Stimulated activated CD4-positive, alpha-beta T cell treated with anti-CD3 and anti-CD28 coated beads, Interleukin-2, amount 100 ng/mL, for 24 hours (primary cell): ENCODE measurements around the gene MXRA8.
A peak's percentile ranks its signal among the peaks of the same experiment; 100 is the strongest.
"Not testable (repeated sequence)": the region's sequence is repeated elsewhere in the genome, so short reads cannot be mapped to it uniquely, and the experiment has no call there.

Experiments used
- DNase-seq, 2 donors: peaks; one replicate each; pipeline ENCODE4 v3.0.0-alpha.2; 2020

The MXRA8 gene

GRCh38 chr1:1390675-1391074, 32.3 kb upstream of the MXRA8 start:
- DNase-seq = no peak

GRCh38 chr1:1388078-1388472, 29.7 kb upstream of the MXRA8 start:
- DNase-seq = no peak

GRCh38 chr1:1387098-1388077, 29.0 kb upstream of the MXRA8 start:
- no peak for DNase-seq

DNA sequence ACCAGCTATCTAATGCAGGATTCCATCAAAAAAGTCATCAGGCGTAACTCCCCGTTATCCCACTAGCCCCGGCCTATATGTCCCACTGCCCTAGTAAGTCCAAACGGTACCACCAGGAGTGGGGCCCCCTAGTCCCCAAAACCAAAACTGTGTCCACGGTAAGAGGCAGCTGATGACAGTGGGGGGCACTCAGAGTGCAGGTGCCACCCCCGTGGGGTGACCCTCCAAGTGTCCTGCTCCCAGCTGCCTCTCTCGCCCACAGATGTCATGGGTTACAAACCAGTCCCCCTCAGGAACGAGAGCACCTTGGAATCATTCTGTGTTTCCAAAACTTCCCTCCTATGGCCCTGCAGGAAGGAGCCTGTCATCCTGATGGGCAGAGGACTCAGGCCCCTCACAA, 27.6 kb upstream of the MXRA8 start:
- DNase-seq = no peak

DNA sequence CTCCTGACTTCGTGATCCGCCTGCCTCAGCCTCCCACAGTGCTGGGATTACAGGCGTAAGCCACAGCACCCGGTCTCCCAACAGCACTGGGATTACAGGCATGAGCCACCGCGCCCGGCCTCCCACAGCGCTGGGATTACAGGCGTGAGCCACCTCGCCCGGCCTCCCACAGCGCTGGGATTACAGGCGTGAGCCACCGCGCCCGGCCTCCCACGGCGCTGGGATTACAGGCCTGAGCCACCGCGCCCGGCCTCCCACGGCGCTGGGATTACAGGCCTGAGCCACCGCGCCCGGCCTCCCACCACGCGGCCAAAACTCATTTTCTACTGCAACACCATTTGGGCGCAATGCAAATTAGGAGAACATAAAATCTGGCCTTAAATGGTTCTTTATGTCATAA, 27.0 kb upstream of the MXRA8 start:
- DNase-seq = not testable (repeated sequence)

GRCh38 chr1:1381294-1381693, 22.9 kb upstream of the MXRA8 start:
- DNase-seq = no peak

- DNase-seq = no peak
These were observed 22.5 kb upstream of the MXRA8 start for GRCh38 chr1:1380860-1381259.

DNA sequence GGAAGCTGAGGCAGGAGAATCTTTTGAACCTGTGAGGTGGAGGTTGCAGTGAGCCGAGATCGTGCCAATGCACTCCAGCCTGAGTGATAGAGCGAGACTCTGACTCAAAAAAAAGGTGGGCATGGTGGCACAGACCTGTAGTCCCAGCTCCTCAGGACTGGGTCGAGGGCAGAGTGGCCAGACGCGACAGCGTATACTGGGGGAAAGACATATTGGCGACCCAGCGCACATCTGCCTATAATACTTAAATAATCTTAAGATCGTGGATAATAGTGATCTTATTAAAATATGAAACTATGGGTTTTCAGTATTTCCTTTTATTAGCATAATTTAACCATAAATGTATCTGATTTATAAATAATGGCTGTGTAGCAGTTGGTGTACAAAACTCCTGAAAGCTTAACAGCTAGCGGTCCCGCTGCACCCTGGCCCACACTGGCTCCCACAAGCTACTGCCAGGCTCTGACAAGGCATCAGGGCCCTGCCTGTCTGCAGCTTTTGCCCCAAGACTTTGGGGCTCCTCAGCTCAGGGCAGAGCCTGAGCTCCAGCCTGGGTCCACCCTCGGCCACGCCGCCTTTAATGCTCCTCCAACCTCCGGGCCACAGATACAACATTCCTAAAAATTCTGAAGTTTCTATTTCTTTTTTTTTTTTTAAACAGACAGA, 19.3 kb upstream of the MXRA8 start:
- no peak for DNase-seq

DNA sequence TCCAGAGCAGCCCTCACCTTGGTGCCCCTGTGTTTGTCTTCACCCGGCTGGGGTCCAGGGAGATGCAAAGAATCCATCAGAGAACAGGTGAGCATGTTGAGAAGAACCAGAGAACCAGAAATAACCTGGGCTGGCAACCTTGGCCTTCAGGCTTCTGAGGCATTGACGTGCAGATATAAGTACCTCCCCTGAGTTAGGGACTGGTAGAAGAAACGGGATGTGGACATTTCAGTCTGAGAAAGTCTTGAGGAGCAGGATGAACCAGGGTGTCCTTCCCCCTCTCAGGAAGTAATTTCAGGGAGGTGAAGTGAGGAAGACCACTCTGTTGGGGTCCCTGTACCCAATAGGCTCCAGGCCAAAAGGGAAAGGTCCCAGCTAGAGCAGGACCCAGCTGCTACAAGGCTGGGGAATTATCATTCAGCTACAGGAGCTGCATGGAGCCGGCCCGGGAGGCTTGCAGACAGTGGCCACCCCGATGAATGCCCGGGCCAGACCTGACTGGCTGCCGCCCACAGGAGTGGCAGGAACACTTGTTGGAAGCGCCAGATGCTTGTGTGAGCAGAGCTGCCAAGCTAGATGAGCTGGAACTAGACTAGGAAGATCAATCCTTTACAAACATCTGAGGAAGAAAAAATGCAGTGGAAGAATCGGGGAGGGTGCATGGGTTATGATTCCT, 18.3 kb upstream of the MXRA8 start:
- DNase-seq = no peak

DNA sequence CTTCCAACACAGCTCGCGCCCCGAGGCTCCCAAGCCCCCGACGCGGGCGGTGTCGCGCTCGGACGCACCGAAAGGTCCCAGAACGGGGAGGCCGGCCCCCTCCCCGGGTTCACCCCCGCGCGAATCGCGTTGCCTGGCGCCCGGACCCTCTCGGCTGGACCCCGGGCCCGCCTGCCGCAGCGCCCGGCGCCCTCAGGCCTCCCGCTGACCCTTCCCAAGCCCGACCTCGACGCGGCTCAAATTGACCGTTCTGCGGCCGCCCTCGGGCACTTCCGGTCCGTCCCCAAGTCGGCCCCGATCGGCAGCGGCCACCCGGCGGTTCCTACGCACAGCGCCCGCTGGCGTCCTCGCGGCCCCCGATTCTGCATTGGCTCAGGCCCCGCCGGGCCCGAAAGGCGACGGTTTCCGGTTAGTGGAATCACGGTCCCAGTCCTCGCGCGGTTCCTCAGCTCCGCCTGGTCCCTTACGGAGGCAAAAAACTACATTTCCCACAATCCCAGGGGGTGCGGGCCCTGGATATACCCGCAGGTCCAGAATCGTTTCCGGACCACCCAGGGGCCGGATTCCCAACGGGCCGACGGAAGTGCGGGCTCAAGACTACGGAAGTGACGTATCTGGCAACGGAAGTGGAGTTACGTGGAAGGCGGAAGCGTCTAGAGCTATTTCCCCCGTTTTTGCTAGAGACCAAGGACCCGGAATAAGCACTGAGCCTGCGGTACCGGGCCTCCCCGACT, 16.7 kb upstream of the MXRA8 start, which contains the start of gene AURKAIP1:
AURKAIP1 (minus strand) TSS at position 279 of the 734 bp plus-strand sequence. CDS start 451 bp downstream, outside the sequence.
- DNase-seq = peak; percentile 94 to 96

GRCh38 chr1:1374589-1374928, 16.2 kb upstream of the MXRA8 start:
- DNase-seq = no peak

DNA sequence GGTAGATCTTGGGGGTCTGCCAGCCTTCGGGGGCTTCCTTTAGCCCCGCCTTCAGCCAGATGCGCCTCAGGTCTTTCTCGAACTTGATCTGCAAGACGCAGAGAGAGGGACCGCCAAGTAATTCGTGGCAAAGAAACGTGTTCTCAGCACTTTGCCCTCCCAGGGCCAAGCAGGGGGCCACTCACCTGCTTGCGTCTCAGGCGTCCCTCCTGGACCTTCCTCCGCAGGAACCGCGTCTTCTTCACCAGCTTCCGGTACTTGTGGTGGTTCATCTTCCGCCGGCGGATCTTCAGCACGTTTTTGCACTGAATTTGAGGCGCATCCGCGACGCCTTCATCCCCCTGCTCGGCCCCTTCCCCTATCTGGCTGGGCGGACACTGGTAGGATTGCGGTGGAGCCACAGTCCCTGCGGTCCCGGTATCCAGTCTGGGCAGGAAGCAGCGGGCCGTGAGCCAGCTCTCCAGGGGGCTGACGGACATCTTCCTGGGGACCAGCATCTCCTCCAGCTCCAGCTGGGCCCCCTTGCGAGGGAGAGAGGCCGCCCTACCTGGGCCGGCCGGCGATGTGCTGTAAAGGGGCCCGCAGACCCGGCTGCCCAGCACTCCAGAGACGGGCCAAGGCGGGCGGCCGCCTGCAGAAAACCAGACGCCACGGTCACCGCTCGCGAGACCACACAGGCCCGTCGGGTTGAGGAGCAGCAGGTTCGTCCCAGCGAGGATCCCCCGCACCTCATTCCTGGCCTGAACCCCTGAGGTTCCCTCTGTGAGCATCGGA, 15.6 kb upstream of the MXRA8 start:
- no peak for DNase-seq

- no peak for DNase-seq
These were observed 14.9 kb upstream of the MXRA8 start for GRCh38 chr1:1373051-1373814.

- peak; percentile 85 to 86 for DNase-seq
These were observed 13.7 kb upstream of the MXRA8 start for GRCh38 chr1:1371746-1372711.

DNA sequence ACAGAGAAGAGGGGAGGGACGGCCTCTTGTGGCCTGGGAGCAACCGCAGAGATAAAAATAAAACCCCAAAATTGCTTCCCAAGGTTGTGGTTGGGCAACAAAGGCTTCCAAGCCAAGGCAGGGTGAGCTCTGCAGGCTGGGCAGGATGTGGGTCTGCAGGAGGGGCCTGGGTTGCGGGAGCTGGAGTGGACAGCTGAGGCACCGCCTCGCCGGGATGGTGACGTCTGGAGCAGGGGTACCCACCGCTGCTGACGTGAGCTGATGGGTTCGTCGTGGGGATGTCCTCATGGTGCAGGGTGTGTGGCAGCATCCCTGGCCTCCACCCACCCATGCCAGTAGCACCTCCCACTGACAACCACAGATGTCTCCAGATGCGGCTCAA, 13.0 kb upstream of the MXRA8 start:
- DNase-seq = no peak

DNA sequence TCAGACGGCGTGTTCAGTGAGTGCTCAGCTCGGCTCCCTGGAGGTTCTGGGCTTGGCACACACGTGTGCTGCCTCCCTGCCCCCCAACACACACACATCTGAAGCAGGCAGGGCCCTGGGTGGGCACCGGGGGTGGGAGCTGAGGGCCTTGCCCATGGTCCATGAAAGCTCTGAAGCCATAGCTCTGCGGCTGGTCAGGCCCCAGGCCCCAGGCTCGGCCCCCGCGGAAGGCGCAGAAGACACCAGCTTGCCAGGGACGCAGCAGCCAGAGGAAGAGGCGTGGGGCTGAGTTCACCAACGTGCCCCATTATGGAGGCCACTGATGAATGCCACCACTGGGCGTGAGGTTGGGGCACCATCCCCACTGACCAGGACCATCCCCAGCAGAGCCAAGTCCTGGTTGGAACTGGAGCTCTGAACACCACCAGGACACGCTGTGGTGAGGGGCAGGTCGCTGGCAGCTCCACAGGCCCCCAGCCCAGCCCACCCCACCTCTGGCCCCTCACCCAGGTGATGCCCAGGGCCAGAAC, 12.5 kb upstream of the MXRA8 start:
- DNase-seq = no peak

DNA sequence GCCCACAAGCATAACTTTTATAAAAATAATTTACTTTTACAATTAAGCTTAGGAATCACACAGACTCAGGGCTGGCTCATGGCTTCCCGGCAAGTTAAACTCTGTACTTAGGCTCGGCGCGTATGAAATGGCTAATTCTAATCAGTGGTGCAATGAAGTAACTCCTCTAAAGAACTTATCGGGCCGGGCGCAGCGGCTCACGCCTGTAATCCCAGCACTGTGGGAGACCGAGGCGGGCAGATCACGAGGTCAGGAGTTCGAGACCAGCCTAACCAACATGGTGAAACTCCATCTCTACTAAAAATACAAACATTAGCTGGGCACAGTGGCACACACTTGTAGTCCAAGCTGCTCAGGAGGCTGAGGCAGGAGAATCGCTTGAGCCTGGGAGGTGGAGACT, 11.7 kb upstream of the MXRA8 start:
- DNase-seq = not testable (repeated sequence)

- no peak for DNase-seq
These were observed 9.0 kb upstream of the MXRA8 start for GRCh38 chr1:1367315-1367714.

DNA sequence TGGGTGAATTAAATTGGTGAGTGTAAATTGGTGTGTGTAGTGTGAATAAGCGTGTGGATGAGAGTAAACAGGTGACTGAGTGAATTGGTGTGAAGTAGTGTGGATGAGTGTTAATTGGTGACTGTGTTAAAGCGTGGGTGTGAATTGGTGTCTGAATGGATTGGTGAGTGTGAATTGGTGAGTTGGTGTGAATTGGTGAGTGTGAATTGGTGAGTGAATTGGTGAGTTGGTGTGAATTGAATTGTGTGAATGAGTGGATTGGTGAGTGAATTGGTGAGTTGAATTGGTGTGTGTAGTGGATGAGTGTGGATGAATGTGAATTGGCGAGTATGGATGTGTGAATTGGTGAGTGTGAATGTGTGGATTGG, 8.3 kb upstream of the MXRA8 start:
- DNase-seq = no peak
